Tibial nerve (tissue), 4 donors: ENCODE data around the gene ISYNA1.

Source experiments
- CTCF ChIP-seq, 5 experiments: fragments of 200-600 bp in 3 of 5; fragments of 450-650 bp in 2 of 5; sonication (generic) in 3 of 5; IDR thresholded peaks; one replicate each; pipeline ENCODE4 v1.5.1; 2016 to 2019; ENCODE audit warnings: antibody characterized with exemption in 5 of 5, mild to moderate bottlenecking in 3 of 5, moderate library complexity in 2 of 5
- EP300 ChIP-seq, 2 donors: sonication (generic); formaldehyde crosslinking; IDR thresholded peaks; one replicate each; pipeline ENCODE4 v1.6.1; 2017; ENCODE audit warnings: antibody characterized with exemption in 2 of 2, mild to moderate bottlenecking in 1 of 2
- POLR2A ChIP-seq, 2 donors: fragments of 450-650 bp; IDR thresholded peaks; one replicate each; pipeline ENCODE4 v1.6.1; 2017; ENCODE audit warnings: antibody characterized with exemption in 2 of 2, mild to moderate bottlenecking in 2 of 2, moderate library complexity in 2 of 2

GRCh38 chr19:18418029-18418482 is 19.9 kb downstream of the ISYNA1 start:
- no peak for TF ChIP-seq CTCF (IDR thresholded peaks at IDR 0.05)
- no peak for TF ChIP-seq POLR2A (IDR thresholded peaks at IDR 0.05)
- no peak for TF ChIP-seq EP300 (IDR thresholded peaks at IDR 0.05)
